GM18868 (cell line): Measurements from ENCODE around the gene SMYD5.

Experiments used
- ATAC-seq: cut with Tn5 transposase; IDR thresholded peaks from one replicate; pipeline ENCODE4 v1.9.1; 2021; ENCODE audit warnings: mild to moderate bottlenecking, moderate library complexity; ENCODE audit not compliant: unreplicated experiment

The SMYD5 gene

GRCh38 chr2:73203055-73203681 is 10.9 kb upstream of the SMYD5 start:
- no peak for ATAC-seq

DNA sequence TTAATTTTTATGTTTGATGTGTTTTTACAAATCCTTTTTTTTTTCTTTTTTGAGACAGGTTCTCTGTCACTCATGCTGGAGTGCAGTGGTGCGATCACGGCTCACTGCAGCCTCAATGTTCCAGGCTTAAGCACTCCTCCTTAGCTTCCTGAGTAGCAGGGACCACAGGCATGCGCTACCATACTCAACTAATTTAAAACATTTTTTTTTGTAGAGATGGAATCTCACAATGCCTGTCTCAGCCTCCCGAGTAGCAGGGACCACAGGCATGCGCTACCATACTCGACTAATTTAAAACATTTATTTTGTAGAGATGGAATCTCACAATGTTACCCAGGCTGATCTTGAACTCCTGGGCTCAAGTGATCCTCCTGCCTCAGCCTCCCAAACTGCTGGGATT is 8.4 kb upstream of the SMYD5 start:
- no peak for ATAC-seq

DNA sequence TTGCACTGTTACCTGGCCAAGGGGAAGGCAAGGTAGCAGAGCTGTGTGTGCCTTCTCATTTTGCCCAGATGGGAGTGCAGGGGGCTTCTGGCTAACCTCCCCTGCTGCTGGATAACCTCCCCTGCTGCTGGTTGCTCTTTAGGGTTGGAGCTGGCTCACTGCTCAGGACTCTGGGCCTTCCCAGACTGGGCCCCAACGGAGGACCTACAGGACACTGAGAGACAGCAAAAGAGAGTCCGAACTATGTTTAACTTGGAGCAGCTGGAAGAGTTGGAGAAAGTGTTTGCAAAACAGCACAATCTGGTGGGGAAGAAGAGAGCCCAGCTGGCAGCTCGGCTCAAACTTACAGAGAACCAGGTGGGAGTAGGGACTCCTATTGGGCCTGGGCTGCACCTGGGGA is 5.8 kb upstream of the SMYD5 start:
- ATAC-seq = no peak

- no peak for ATAC-seq
These were observed 4.0 kb upstream of the SMYD5 start for GRCh38 chr2:73210019-73210418.

DNA sequence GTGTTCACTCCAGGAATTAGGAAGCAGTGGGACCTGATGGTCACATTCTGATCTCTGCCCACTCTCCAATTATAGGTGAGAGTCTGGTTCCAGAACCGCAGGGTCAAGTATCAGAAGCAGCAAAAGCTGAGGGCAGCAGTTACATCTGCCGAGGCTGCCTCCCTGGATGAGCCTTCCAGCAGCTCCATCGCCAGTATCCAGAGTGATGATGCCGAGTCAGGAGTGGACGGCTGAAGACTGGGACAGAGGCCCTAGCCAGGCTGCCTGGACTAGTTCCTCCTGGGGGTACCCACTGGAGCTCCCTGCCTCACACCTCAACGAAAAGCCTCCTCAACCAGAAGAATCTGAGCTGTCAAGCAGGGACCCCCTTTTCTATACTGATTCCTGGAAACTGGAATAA is 3.3 kb upstream of the SMYD5 start:
- no peak for ATAC-seq

- no peak for ATAC-seq
These were observed 2.0 kb upstream of the SMYD5 start for GRCh38 chr2:73212098-73212447.

DNA sequence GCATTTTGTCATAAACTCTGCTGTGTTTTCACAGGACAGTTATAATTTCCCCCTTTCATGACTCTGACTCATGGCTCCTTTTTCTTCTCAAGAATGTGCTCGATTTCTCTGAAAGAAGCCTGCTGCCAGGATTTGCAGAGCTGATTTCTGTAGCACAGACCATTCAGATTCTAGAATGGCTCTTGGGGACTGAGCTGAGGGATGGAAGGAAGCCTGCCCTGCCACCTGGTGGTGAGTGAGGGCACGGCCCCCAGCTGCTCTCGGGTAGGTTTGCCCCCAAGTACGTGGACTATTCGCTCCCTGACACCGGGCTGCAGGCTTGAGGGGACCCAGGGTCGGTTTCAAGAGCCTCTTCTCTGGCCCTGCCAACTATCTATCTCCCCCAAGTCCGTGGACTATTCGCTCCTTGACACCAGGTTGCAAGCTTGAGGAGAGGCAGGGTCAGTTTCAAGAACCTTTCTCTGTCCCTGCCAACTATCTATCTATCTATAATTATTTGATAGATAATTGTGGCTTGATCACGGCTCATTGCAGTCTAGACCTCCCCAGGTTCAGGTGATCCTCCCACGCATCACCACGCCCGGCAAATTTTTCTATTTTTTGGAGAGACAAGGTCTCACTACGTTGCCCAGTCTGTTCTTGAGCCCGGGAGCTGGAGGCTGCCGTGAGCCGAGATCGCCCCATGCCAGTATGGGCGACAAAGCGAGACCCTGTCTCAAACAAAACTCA is 1.4 kb upstream of the SMYD5 start:
- peak; percentile 78 for ATAC-seq

- no peak for ATAC-seq
These were observed 1.2 kb downstream of the SMYD5 start for GRCh38 chr2:73215254-73215653.

DNA sequence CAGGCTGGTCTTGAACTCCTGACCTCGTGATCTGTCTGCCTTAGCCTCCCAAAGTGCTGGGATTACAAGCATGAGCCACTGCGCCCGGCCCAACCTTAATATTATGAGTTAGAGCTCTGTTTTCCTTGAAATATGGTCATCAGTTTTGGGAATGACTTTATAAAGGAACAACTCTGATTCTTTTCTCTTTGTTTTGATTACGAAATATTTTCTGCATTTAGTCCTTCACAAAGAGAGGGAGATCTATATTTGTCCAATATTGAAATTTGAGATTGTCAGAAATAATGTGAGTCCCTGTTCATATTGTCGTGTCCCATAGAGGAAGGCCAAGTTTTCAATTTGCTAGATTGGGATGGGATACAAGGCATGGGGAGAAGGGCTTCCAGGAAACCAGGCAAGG is 3.1 kb downstream of the SMYD5 start:
- ATAC-seq = no peak

GRCh38 chr2:73217826-73218225 is 3.8 kb downstream of the SMYD5 start:
- ATAC-seq = no peak

- ATAC-seq = no peak
These were observed 4.3 kb downstream of the SMYD5 start for GRCh38 chr2:73218298-73218697.

- no peak for ATAC-seq
These were observed 9.8 kb downstream of the SMYD5 start for GRCh38 chr2:73223821-73224220.

GRCh38 chr2:73225513-73226360 is 11.7 kb downstream of the SMYD5 start:
- ATAC-seq = no peak

DNA sequence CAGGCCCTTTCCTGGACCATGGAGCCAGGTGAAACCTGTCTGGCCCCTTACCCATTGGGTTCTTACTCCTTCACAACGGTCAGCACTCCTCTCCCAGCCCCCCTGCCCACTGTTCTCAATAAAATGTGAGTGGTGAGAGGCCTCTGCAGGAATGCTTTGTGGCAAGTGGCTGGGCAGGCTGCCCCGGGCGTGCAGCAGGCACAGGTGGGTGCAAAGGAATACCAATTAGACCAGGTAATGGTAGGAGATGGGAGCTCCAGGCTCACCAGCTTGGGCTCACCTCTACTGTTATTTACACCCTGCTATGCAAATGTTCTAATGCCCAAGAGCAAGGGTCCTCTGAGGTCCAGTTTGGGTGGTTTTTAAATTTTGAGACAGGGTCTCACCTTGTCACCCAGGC is 13.0 kb downstream of the SMYD5 start:
- no peak for ATAC-seq

DNA sequence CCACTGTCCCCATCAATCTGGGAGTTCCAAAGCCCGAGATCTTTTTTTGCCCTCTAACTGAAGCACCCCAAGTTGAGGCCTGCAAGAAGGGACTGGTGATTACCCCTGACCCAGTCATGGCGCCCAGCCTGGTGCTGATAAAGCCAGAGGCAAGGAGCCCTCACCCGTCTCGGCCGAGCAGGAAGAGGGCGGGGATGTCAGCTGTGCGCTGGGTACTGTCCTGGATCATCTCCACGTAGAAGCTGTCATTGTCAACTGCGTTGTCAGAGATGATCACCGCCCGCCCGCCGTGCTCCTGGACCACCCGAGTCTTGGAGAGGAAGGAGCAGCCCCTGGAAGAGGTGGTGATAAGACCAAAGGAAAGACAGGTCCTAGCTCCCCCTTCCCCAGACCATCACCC is 14.6 kb downstream of the SMYD5 start:
- no peak for ATAC-seq

DNA sequence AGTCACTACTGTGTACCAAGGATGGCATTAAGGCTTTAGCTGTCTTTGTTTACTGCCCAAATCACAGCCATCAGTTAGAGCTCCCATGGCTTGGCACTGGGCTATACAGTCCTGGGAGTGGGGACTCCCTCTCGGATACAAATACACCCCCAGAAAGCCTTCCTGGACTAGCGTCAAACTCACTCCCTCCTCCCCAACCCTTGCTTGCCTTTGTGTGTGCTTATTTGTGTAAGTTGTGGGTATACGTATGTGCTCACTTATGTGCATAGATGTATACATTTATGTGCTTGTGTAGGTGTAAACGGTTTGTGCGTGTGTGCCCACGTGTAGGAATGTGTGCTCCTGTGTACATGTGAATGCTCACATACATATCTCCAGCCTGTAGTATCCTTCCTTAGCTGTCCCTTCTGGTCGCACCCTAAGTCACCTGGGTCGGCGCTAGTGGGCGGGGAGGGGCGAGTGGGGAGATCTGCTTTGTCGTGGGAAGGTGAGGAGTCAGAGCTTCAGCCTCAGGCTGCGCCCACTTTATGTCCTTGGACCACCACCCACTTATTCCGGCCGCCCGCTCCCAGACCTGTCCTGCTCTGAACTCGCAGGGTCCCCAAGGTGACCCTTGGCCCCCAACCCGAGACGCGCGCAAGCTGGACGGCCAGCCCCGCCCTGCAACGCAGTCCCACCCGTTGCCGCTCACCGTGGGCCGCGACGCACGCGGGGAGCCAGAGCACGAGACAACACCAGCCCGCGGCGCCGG is 18.5 kb downstream of the SMYD5 start:
- ATAC-seq = peak; percentile 3

DNA sequence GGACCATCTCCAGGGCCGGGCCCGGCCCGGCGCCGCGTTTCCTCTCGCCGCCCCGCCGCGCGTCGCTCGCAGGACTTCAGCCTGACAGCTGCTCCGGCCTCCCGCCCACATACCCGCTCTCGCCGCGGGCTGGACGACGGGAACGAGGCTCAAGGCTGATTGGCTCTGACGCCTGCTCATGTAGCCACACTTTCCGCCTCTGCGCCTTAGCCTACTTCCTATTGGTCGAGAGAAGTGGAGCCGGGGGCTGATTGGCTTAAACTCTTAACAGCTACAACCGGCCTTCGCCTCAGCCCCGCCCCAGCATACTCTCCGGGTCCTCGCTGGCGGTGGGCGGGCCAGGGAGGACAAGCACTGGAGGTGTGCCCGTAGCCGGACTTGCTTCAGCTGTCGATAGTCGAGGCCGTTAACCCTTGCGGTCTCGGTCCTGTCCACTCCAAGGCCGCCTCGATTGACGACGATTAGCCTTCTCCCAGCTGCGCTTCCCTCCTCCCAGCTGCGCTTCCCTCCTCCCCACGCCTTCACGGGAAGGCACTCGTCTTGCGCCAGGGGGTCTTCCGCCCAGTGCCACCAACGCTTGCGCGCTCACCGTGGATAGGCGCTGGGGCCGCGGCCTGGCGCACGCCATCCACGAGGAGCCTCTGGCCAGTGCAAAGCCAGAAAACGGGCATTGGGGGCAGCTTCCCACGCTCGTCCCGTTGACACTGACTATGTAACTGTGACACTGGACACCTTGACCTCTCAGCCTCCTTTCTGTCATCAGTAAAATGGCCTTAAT is 19.3 kb downstream of the SMYD5 start, which contains the start of gene PRADC1:
TSS of gene PRADC1 (minus strand) at position 86 of the 778 bp plus-strand sequence. CDS start at position 7, 79 bp downstream.
- ATAC-seq = peak; percentile 94

DNA sequence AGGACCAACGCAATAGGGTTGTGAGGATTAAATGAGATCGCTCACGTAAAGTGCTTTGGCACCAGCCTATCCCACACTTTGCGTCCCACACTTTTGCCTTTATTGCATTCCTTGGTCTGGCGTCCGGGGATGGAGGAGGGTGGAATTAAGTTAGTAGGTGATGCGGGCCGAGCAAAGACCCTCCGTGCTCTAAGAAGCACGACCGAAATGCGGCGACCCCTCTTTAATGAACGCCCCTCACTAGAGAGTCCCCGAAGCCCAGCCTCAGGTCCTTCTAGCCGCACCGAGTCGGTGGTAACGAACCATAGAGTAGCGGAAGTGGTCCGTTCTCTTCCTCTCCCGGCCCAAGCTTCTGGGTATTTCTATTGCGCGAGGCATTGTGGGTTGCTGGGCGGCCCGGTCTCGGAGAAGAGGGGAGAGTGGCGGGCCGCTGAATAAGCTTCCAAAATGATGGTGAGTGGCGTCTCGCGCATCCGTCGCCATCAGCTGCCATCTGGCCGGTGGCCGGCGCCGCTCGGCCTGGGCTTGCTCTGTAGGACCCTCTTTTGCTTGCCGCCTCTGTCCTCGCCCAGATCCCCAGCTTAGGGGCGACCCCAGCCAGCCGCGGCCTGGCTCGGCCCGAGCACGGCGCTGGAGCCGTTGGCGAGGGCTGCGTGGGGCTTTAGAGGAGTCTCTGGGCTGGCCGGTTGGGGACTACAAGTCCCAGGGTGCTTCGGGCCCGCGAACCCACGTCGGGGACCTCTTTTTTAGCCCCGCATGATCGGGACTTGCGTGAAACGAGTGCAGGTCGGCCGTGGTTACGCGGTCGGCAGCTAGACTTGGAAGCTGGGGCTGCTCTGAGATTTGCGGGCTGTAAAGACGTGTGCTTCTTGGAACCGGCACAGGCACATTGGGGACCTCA is 20.1 kb downstream of the SMYD5 start, which contains the start of gene CCT7:
TSS of gene CCT7 (plus strand) at position 377 of the 901 bp plus-strand sequence. CDS start at position 448, 71 bp downstream.
- ATAC-seq = peak; percentile 60
